GM21786 (cell line): ENCODE measurements around the gene ZNF695.

Experiments
- ATAC-seq: cut with Tn5 transposase; IDR thresholded peaks from one replicate; pipeline ENCODE4 v1.9.1; 2021; ENCODE audit not compliant: unreplicated experiment

The ZNF695 gene

DNA sequence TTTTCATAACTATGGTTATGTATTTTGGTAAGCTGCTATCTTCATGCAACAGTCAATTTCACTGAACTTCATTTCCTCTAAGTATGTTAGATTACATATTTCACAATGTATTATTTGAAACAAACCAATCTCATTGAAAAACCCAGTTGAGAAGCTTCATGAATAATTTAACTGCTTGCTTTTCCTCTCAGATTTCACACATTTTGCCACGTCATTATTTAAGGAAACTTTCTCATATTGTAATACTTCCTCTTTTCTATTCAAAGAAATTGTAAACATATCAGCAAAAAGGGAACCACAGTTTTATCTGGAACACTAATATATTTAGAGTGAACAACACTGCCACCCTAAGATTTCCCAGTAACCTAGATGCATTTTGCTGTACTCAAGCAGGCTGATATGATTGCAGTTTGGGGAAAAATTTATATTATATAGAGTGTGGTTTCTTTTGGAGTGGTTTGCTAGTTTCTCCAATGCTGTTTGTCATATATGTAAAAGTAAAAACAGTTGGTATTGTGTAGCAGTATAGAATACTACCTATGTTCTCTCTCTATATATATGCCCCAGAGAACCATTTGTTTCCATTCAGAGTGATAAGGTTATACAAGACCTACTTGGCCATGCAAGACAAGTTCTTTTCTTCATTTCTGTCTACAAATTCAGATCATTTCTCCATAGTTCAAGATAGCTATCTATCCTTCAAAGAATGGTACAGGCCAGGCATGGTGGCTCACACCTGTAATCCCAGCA is 47.7 kb downstream of the ZNF695 start:
- ATAC-seq, result peak; percentile 67

DNA sequence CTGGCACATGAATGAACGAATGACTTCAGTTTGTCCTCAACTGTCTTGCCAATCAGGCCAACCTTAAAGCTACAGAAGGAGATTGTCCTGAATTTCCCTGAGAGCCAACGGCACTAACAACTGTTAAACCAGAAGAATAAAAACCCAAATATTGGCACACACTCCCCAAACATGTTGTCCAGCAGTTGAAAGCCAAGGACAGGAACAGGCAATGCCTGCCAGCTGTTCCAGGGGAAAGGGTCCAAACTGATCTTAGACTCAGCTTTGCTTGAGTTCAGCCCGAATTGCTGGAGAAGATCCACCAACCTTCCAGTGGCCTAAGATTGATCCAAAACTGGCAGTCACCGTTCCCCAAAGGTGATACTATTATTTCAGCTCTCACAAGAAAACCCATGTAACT is 53.7 kb downstream of the ZNF695 start:
- ATAC-seq, result no peak

GRCh38 chr1:246951413-246951812 is 56.4 kb downstream of the ZNF695 start:
- ATAC-seq, result no peak

DNA sequence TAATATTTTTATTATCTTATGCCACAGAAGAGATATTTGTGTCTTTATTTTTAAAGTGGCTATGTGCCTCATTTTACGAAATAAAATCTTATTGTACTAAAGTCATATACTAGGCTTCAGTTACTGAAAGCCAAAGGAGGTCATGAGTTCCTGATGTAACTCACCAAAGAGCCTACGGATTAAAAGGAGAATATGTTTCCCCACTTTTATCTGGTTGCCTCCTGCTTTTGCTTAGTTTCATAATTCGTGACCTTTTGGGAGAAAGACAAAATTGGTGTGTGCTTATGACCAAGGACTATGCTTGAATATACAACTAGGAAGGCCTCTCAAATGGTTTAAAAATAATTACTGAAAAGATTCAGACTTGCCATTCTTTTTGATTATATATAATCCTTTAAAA is 57.9 kb downstream of the ZNF695 start:
- no peak for ATAC-seq

- no peak for ATAC-seq
These were observed 60.6 kb downstream of the ZNF695 start for GRCh38 chr1:246947255-246947654.

DNA sequence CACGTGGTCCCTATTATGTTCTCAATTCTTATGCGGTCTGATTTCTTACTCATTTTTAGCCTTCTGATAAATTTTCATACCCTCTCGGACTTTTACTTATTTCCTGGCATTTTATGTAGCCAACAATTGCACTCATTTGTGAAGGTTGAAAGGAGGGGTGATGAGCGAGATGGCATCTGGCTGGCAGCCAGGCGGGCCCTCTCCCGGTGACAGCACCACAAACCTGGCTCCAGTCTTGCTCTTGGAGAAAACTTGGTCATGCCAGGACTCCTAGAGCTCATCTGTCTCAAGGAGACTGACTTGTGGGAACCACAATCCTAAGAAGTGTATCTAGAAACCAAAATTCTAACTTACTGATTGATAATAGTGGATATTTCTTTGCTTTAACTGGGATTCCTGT is 61.5 kb downstream of the ZNF695 start:
- ATAC-seq, result no peak
